Hepatocyte (in vitro differentiated cells): ENCODE measurements around the gene CMTM5. TPM values are rescaled to one million over a fixed set of nuclear protein-coding genes. Genes with fewer than 3 reads are reported as not detected.

ENCODE experiments used
- DNase-seq: peaks from one replicate; pipeline ENCODE4 v3.0.0-alpha.2; 2016; ENCODE audit warnings: low spot score
- H2AFZ ChIP-seq: fragments of 200-600 bp; sonication (generic); 2 replicates; pipeline ENCODE4 v1.6.0; 2016; ENCODE audit warnings: antibody characterized with exemption, mild to moderate bottlenecking
- H3K27ac ChIP-seq: fragments of 200-600 bp; sonication (generic); 2 replicates; pipeline ENCODE4 v1.5.1; 2016; ENCODE audit warnings: mild to moderate bottlenecking
- H3K27me3 ChIP-seq: fragments of 200-600 bp; sonication (generic); 2 replicates; pipeline ENCODE4 v1.6.1; 2016
- H3K36me3 ChIP-seq: fragments of 200-600 bp; sonication (generic); replicated peaks from 2 replicates; pipeline ENCODE4 v1.5.1; 2016; ENCODE audit warnings: low read depth; ENCODE audit not compliant: insufficient read depth
- H3K4me1 ChIP-seq: fragments of 200-600 bp; sonication (generic); 2 replicates; pipeline ENCODE4 v1.5.1; 2016; ENCODE audit warnings: mild to moderate bottlenecking, moderate library complexity; ENCODE audit not compliant: insufficient read depth
- H3K4me2 ChIP-seq: fragments of 200-600 bp; sonication (generic); 2 replicates; pipeline ENCODE4 v1.6.0; 2016
- H3K4me3 ChIP-seq: fragments of 200-600 bp; sonication (generic); 2 replicates; pipeline ENCODE4 v1.5.1; 2016; ENCODE audit warnings: mild to moderate bottlenecking
- H3K79me2 ChIP-seq: fragments of 200-600 bp; sonication (generic); 2 replicates; pipeline ENCODE4 v1.6.0; 2017; ENCODE audit warnings: mild to moderate bottlenecking
- H3K9me2 ChIP-seq: fragments of 200-600 bp; sonication (generic); replicated peaks from 2 replicates; pipeline ENCODE4 v1.6.0; 2017; ENCODE audit warnings: mild to moderate bottlenecking; ENCODE audit not compliant: insufficient read depth
- H3K9me3 ChIP-seq: fragments of 200-600 bp; sonication (generic); 2 replicates; pipeline ENCODE4 v1.5.1; 2016; ENCODE audit warnings: low read depth, mild to moderate bottlenecking
- H4K20me1 ChIP-seq: fragments of 200-600 bp; sonication (generic); 2 replicates; pipeline ENCODE4 v1.6.0; 2016; ENCODE audit warnings: mild to moderate bottlenecking; ENCODE audit not compliant: insufficient read depth, poor library complexity, severe bottlenecking
- CTCF ChIP-seq: fragments of 200-600 bp; sonication (generic); IDR thresholded peaks from 2 replicates; pipeline ENCODE4 v1.5.1; 2016; ENCODE audit warnings: antibody characterized with exemption, mild to moderate bottlenecking; ENCODE audit not compliant: poor library complexity
- EZH2 ChIP-seq: fragments of 200-600 bp; sonication (generic); IDR thresholded peaks from 2 replicates; pipeline ENCODE4 v1.6.1; 2016; ENCODE audit warnings: antibody characterized with exemption, mild to moderate bottlenecking, borderline replicate concordance
- EZH2phosphoT487 ChIP-seq: fragments of 200-600 bp; sonication (generic); IDR thresholded peaks from one replicate; pipeline ENCODE4 v1.6.1; 2018; ENCODE audit warnings: antibody characterized with exemption, mild to moderate bottlenecking, low read depth, moderate library complexity; ENCODE audit not compliant: unreplicated experiment, severe bottlenecking
- WGBS: methylation state at CpG from one replicate; pipeline ENCODE4 v1.1.6; 2016; ENCODE audit warnings: low lambda C conversion rate; ENCODE audit errors: missing lambda C conversion rate; 5-methylcytosine and 5-hydroxymethylcytosine counted together
- polyA plus RNA-seq: library from polyadenylated mRNA; unstranded; fragments of >200 nt; fragmentation: Nextera tagmentation; extraction: Ambion mirVana; gene quantifications from 2 replicates; pipeline ENCODE4 v1.2.1, GENCODE V29; 2016
- total RNA-seq: library from RNA; depleted of rRNA; stranded (reverse); fragments of >200 nt; gene quantifications from 2 replicates; pipeline ENCODE4 v1.2.3, GENCODE V29; 2014

CMTM5 gene
- total and polyA plus RNA-seq, 2 experiments from 2014 or later = 0.28 TPM; not detected in 1

GRCh38 chr14:23351681-23352505 is 25.0 kb upstream of the CMTM5 start:
- WGBS = 14% methylated on average over 34 of the region's 61 CpGs
- Histone ChIP-seq H3K4me1 (no peaks in the 10 kb centered on the region), H3K27me3 (no peaks in the 10 kb centered on the region), H3K27ac (peak overlapping the region; percentile 29), H3K9me3 (no peaks in the 10 kb centered on the region), H3K9me2 (no peaks in the 10 kb centered on the region), H3K4me3 (peak overlapping the region; percentile 68), H2AFZ (peak overlapping the region; percentile 91), H3K79me2 (no peaks in the 10 kb centered on the region), H3K4me2 (peak overlapping the region; percentile 99), H3K36me3 (no peaks in the 10 kb centered on the region), H4K20me1 (no peaks in the 10 kb centered on the region)
- TF ChIP-seq CTCF = peak; percentile 21
- TF ChIP-seq EZH2phosphoT487 = no peak
- no peak for TF ChIP-seq EZH2
- DNase-seq = peak; percentile 42

DNA sequence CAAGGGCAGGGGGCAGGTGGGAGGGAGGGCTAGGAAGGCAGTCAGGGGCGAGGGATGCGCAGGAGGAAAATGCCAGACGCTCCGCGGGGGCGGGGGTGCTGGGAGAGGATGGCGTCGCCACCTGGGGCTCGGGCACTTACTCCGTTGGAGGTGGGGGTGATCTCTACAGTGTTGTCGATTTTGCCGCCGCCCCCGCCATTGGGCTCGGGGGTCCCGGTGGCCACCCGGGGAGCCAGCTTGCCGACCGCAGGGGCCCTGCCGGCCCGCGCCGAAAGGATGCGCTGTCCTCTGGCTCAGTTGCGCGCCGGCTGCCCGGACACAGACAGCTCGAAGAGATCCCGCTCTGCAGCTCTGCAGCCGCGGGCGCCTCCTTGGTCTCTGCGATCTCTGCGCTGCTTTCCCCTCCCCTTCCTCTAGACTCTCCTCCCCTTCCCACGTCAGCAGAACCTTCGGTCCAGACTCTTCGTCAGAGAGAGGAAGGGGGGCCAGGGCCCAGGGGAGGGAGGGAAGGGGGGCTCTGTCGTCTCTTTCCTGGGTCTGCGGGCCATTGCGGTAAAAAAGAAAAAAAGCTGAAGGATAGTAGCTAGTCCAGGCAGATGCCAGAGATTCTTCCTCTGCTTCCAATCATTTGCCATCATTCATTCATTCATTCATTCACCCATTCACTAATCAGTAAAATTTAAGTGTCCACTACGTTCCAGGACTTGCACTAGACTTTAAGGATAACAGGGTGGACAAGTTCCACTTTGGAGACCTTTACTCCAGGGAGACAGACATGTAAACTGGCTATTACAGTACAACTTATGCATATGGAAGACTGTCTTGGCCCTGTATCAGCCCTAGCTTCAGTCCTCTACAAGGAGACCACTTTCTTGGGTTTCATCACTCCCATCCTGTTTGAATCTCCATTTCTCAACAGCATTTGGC is 24.1 kb upstream of the CMTM5 start, which contains the start of gene SLC22A17:
SLC22A17 (minus strand) TSS at position 382 of the 927 bp plus-strand sequence.
- Histone ChIP-seq H3K27ac (peak within 1 kb of the TSS; percentile 66), H2AFZ (peak within 1 kb of the TSS; percentile 91)

DNA sequence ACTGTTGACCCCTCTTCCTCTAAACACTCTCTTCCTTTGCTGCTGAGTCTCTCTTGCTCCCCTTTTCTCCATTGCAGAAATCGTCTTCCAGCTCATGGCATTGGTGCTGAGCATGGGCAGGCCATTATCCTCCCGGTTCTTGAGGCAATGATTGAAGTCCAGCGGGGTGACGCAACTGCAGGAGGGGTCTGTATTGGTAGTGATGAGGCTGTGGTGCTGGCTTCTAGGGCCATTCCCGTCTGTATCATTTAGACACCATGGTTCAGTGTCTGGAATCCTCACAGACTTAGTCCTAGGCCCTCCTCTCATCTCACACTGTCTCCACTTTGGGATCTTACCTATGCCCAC is 23.4 kb upstream of the CMTM5 start:
- Histone ChIP-seq H2AFZ (no peak overlapping the region), H3K27ac (peak overlapping the region; percentile 66), H3K36me3 (no peaks in the 10 kb centered on the region), H3K9me3 (no peaks in the 10 kb centered on the region), H3K4me3 (no peak overlapping the region), H4K20me1 (no peaks in the 10 kb centered on the region), H3K4me1 (no peaks in the 10 kb centered on the region), H3K9me2 (no peaks in the 10 kb centered on the region), H3K79me2 (no peaks in the 10 kb centered on the region), H3K4me2 (peak overlapping the region; percentile 99), H3K27me3 (no peaks in the 10 kb centered on the region)
- WGBS = 81% methylated on average over 5 of the region's 5 CpGs
- TF ChIP-seq EZH2phosphoT487 (no peak), CTCF (no peak), EZH2 (no peak)
- no peak for DNase-seq

More for the DNA sequence above, 24.1 kb upstream of the CMTM5 start, which contains the start of gene SLC22A17:
- H3K4me3 ChIP-seq = peak within 1 kb of the TSS; percentile 68
- 4% methylated on average over 16 of the region's 42 CpGs for WGBS
- H3K4me1 ChIP-seq = no peaks in the 10 kb centered on the region
- H3K36me3 ChIP-seq = no peaks in the 10 kb centered on the region
- no peaks in the 10 kb centered on the region for H3K9me3 ChIP-seq
- TF ChIP-seq EZH2 (no peak), EZH2phosphoT487 (no peak), CTCF (peak; percentile 8)
- no peaks in the 10 kb centered on the region for H4K20me1 ChIP-seq
- H3K27me3 ChIP-seq = no peaks in the 10 kb centered on the region
- peak within 1 kb of the TSS; percentile 99 for H3K4me2 ChIP-seq
- peak; percentile 93 for DNase-seq
- H3K9me2 ChIP-seq = no peaks in the 10 kb centered on the region
- H3K79me2 ChIP-seq = no peaks in the 10 kb centered on the region
